ENCODE results near the gene FNTB.

- TF ChIP-seq POLR2AphosphoS5 (IDR thresholded peaks at IDR 0.05) (no peak), CTCF (IDR thresholded peaks at IDR 0.05) (no peak), POLR2A (IDR thresholded peaks at IDR 0.05) (no peak), EP300 (IDR thresholded peaks at IDR 0.05) (no peak)
Measured at GRCh38 chr14:65015391-65015790, 28.7 kb downstream of the FNTB start.

All from suprapubic skin (tissue), 4 donors.